Stimulated activated CD4-positive, alpha-beta T cell treated with anti-CD3 and anti-CD28 coated beads, TNF-alpha, amount 100 ng/mL, for 48 hours (primary cell): ENCODE results near the gene GRIPAP1.
A peak's percentile ranks its signal among the peaks of the same experiment; 100 is the strongest.

ENCODE experiments used
- DNase-seq, 3 donors: peaks; one replicate each; pipeline ENCODE4 v3.0.0-alpha.2; 2020; ENCODE audit warnings: low read depth in 3 of 3

The GRIPAP1 gene

GRCh38 chrX:48958635-48959094 lies 43.4 kb downstream of the GRIPAP1 start:
- DNase-seq, result no peak

GRCh38 chrX:48957827-48958634 lies 44.0 kb downstream of the GRIPAP1 start:
- DNase-seq, result peak; percentile 78 to 91 (median 79)

GRCh38 chrX:48957477-48957826 lies 44.6 kb downstream of the GRIPAP1 start, which contains the start of gene OTUD5:
Gene OTUD5 (minus strand): TSS chrX:48957607. CDS start chrX:48957570, 37 bp downstream.
- DNase-seq, result peak in 1 of 3 donors; percentile 53

GRCh38 chrX:48956728-48957414 lies 45.2 kb downstream of the GRIPAP1 start:
- no peak for DNase-seq

- DNase-seq, result no peak
Measured at GRCh38 chrX:48948589-48948988, 53.5 kb downstream of the GRIPAP1 start.

- peak in 1 of 3 donors; percentile 61 for DNase-seq
Measured at GRCh38 chrX:48945517-48946348, 56.3 kb downstream of the GRIPAP1 start.

- DNase-seq, result no peak
Measured at GRCh38 chrX:48942895-48943294, 59.2 kb downstream of the GRIPAP1 start.

GRCh38 chrX:48940404-48940955 lies 61.6 kb downstream of the GRIPAP1 start:
- DNase-seq, result no peak

- DNase-seq, result no peak
Measured at GRCh38 chrX:48939524-48940228, 62.4 kb downstream of the GRIPAP1 start.

- DNase-seq, result peak; percentile 52 to 74 (median 73)
Measured at GRCh38 chrX:48938721-48939425, 63.2 kb downstream of the GRIPAP1 start.

- peak; percentile 79 to 88 (median 86) for DNase-seq
Measured at GRCh38 chrX:48937054-48937907, 64.8 kb downstream of the GRIPAP1 start.

- no peak for DNase-seq
Measured at GRCh38 chrX:48936429-48937053, 65.5 kb downstream of the GRIPAP1 start.

GRCh38 chrX:48935301-48935670 lies 66.8 kb downstream of the GRIPAP1 start:
- no peak for DNase-seq

- DNase-seq, result no peak
Measured at GRCh38 chrX:48934581-48935300, 67.3 kb downstream of the GRIPAP1 start.

GRCh38 chrX:48933757-48934156 lies 68.3 kb downstream of the GRIPAP1 start:
- no peak for DNase-seq

- no peak for DNase-seq
Measured at GRCh38 chrX:48927736-48928382, 74.2 kb downstream of the GRIPAP1 start.

GRCh38 chrX:48927123-48927522 lies 74.9 kb downstream of the GRIPAP1 start:
- no peak for DNase-seq

- no peak for DNase-seq
Measured at GRCh38 chrX:48924270-48924669, 77.8 kb downstream of the GRIPAP1 start.
